Stimulated activated naive B cell treated with anti-CD40 and anti-IgM and Interleukin-4, amounts not matched to agents 10 μg/mL and 1 μg/mL and 100 μg/mL, for 72 hours (primary cell): ENCODE results near the gene MYH11.
A peak's percentile ranks its signal among the peaks of the same experiment; 100 is the strongest.
"Not testable (repeated sequence)": the region's sequence is repeated elsewhere in the genome, so short reads cannot be mapped to it uniquely, and the experiment has no call there.

ENCODE experiments used
- ATAC-seq, 2 donors: fragments of 150-1000 bp; cut with Tn5 transposase; replicated peaks; 2 replicates each; pipeline ENCODE4 v1.10.0; 2021; ENCODE audit warnings: moderate library complexity in 1 of 2
- DNase-seq: peaks from one replicate; pipeline ENCODE4 v3.0.0; 2021
- H3K27ac Mint-ChIP-seq: one replicate; pipeline ENCODE4 v1.8.0; 2022; ENCODE audit warnings: mild to moderate bottlenecking, mixed read lengths
- H3K27me3 Mint-ChIP-seq, 2 donors: one replicate each; pipeline ENCODE4 v1.8.0; 2022; ENCODE audit warnings: mixed read lengths in 2 of 2
- H3K36me3 Mint-ChIP-seq, 2 donors: one replicate each; pipeline ENCODE4 v1.8.0; 2022; ENCODE audit warnings: mixed read lengths in 2 of 2, mild to moderate bottlenecking in 1 of 2
- H3K4me1 Mint-ChIP-seq, 2 donors: one replicate each; pipeline ENCODE4 v1.8.0; 2022; ENCODE audit warnings: mixed read lengths in 2 of 2, mild to moderate bottlenecking in 1 of 2
- H3K4me3 Mint-ChIP-seq, 2 donors: one replicate each; pipeline ENCODE4 v1.8.0; 2022; ENCODE audit warnings: mild to moderate bottlenecking in 2 of 2, mixed read lengths in 2 of 2, moderate library complexity in 1 of 2
- H3K9me3 Mint-ChIP-seq, 2 donors: one replicate each; pipeline ENCODE4 v1.8.0; 2022; ENCODE audit warnings: mixed read lengths in 2 of 2, mild to moderate bottlenecking in 1 of 2

The MYH11 gene

GRCh38 chr16:15839204-15839603, 17.6 kb downstream of the MYH11 start:
- not testable (repeated sequence) for ATAC-seq, H3K27ac Mint-ChIP-seq, H3K27me3 Mint-ChIP-seq, H3K4me1 Mint-ChIP-seq, DNase-seq, H3K4me3 Mint-ChIP-seq, H3K9me3 Mint-ChIP-seq, H3K36me3 Mint-ChIP-seq

GRCh38 chr16:15837761-15838160, 19.1 kb downstream of the MYH11 start:
- peaks cover 0 to 9% of the 10 kb centered on the region in 2 donors for H3K27me3 Mint-ChIP-seq
- peaks cover 0 to 5% of the 10 kb centered on the region in 2 donors for H3K4me1 Mint-ChIP-seq
- ATAC-seq, result no peak
- H3K36me3 Mint-ChIP-seq, result no peaks in the 10 kb centered on the region
- H3K9me3 Mint-ChIP-seq, result no peaks in the 10 kb centered on the region
- no peak overlapping the region for H3K4me3 Mint-ChIP-seq
- DNase-seq, result no peak
- H3K27ac Mint-ChIP-seq, result no peak overlapping the region

- Mint-ChIP-seq H3K4me3 (no peak overlapping the region), H3K36me3 (no peaks in the 10 kb centered on the region), H3K9me3 (no peaks in the 10 kb centered on the region), H3K4me1 (peaks cover under 1 to 5% of the 10 kb centered on the region in 2 donors), H3K27ac (no peak overlapping the region), H3K27me3 (peaks cover 0 to 9% of the 10 kb centered on the region in 2 donors)
- DNase-seq (no peak), ATAC-seq (no peak)
Measured at GRCh38 chr16:15836965-15837611, 19.7 kb downstream of the MYH11 start.

GRCh38 chr16:15836074-15836473, 20.8 kb downstream of the MYH11 start:
- Mint-ChIP-seq H3K4me3 (no peak overlapping the region), H3K4me1 (peaks cover 8 to 11% of the 10 kb centered on the region in 2 donors), H3K27ac (no peak overlapping the region), H3K27me3 (peaks cover 0 to 9% of the 10 kb centered on the region in 2 donors), H3K36me3 (no peaks in the 10 kb centered on the region), H3K9me3 (no peaks in the 10 kb centered on the region)
- ATAC-seq, result no peak
- no peak for DNase-seq

GRCh38 chr16:15835136-15835878, 21.5 kb downstream of the MYH11 start:
- peaks cover 0 to 9% of the 10 kb centered on the region in 2 donors for H3K27me3 Mint-ChIP-seq
- no peak overlapping the region for H3K27ac Mint-ChIP-seq
- H3K9me3 Mint-ChIP-seq, result no peaks in the 10 kb centered on the region
- DNase-seq (no peak), ATAC-seq (peak; percentile 68 to 76)
- no peak overlapping the region for H3K4me3 Mint-ChIP-seq
- peaks cover 9 to 17% of the 10 kb centered on the region in 2 donors for H3K4me1 Mint-ChIP-seq
- no peaks in the 10 kb centered on the region for H3K36me3 Mint-ChIP-seq

GRCh38 chr16:15834502-15834901, 22.3 kb downstream of the MYH11 start:
- no peak for ATAC-seq
- no peaks in the 10 kb centered on the region for H3K9me3 Mint-ChIP-seq
- DNase-seq, result no peak
- H3K27ac Mint-ChIP-seq, result peak overlapping the region; percentile 25
- no peak overlapping the region for H3K4me3 Mint-ChIP-seq
- H3K27me3 Mint-ChIP-seq, result peaks cover 0 to 9% of the 10 kb centered on the region in 2 donors
- peaks cover 11 to 20% of the 10 kb centered on the region in 2 donors for H3K4me1 Mint-ChIP-seq
- no peaks in the 10 kb centered on the region for H3K36me3 Mint-ChIP-seq

- ATAC-seq (no peak), DNase-seq (no peak)
- Mint-ChIP-seq H3K4me3 (no peak overlapping the region), H3K27ac (no peak overlapping the region), H3K4me1 (peaks cover 11 to 20% of the 10 kb centered on the region in 2 donors), H3K9me3 (no peaks in the 10 kb centered on the region), H3K27me3 (peaks cover 0 to 4% of the 10 kb centered on the region in 2 donors), H3K36me3 (no peaks in the 10 kb centered on the region)
Measured at GRCh38 chr16:15833541-15833940, 23.3 kb downstream of the MYH11 start.

GRCh38 chr16:15832241-15832640, 24.6 kb downstream of the MYH11 start:
- no peaks in the 10 kb centered on the region for H3K36me3 Mint-ChIP-seq
- no peak overlapping the region for H3K4me3 Mint-ChIP-seq
- no peak overlapping the region for H3K27ac Mint-ChIP-seq
- DNase-seq (no peak), ATAC-seq (no peak)
- no peaks in the 10 kb centered on the region for H3K27me3 Mint-ChIP-seq
- H3K4me1 Mint-ChIP-seq, result peaks cover 11 to 20% of the 10 kb centered on the region in 2 donors
- no peaks in the 10 kb centered on the region for H3K9me3 Mint-ChIP-seq

GRCh38 chr16:15830832-15831451, 25.9 kb downstream of the MYH11 start:
- Mint-ChIP-seq H3K4me3 (no peak overlapping the region), H3K9me3 (no peaks in the 10 kb centered on the region), H3K27ac (no peak overlapping the region), H3K27me3 (no peaks in the 10 kb centered on the region), H3K36me3 (no peaks in the 10 kb centered on the region), H3K4me1 (peaks cover 10 to 20% of the 10 kb centered on the region in 2 donors)
- DNase-seq, result no peak
- peak; percentile 79 to 80 for ATAC-seq

GRCh38 chr16:15829460-15829859, 27.4 kb downstream of the MYH11 start:
- H3K4me3 Mint-ChIP-seq, result no peak overlapping the region
- H3K27me3 Mint-ChIP-seq, result peaks cover 0 to 5% of the 10 kb centered on the region in 2 donors
- no peak for ATAC-seq
- H3K9me3 Mint-ChIP-seq, result no peaks in the 10 kb centered on the region
- H3K27ac Mint-ChIP-seq, result no peak overlapping the region
- peaks cover 6 to 20% of the 10 kb centered on the region in 2 donors for H3K4me1 Mint-ChIP-seq
- no peak for DNase-seq
- H3K36me3 Mint-ChIP-seq, result no peaks in the 10 kb centered on the region

- H3K9me3 Mint-ChIP-seq, result no peaks in the 10 kb centered on the region
- no peak overlapping the region for H3K4me3 Mint-ChIP-seq
- no peaks in the 10 kb centered on the region for H3K36me3 Mint-ChIP-seq
- ATAC-seq (no peak), DNase-seq (no peak)
- peaks cover 6 to 20% of the 10 kb centered on the region in 2 donors for H3K4me1 Mint-ChIP-seq
- no peak overlapping the region for H3K27ac Mint-ChIP-seq
- peaks cover 9 to 11% of the 10 kb centered on the region in 2 donors for H3K27me3 Mint-ChIP-seq
Measured at GRCh38 chr16:15827709-15828343, 29.0 kb downstream of the MYH11 start.

- Mint-ChIP-seq H3K4me1 (peaks cover 6 to 20% of the 10 kb centered on the region in 2 donors), H3K27me3 (peaks cover 9 to 11% of the 10 kb centered on the region in 2 donors), H3K9me3 (no peaks in the 10 kb centered on the region), H3K27ac (no peak overlapping the region), H3K36me3 (no peaks in the 10 kb centered on the region), H3K4me3 (no peak overlapping the region)
- ATAC-seq, result no peak
- no peak for DNase-seq
Measured at GRCh38 chr16:15827299-15827698, 29.5 kb downstream of the MYH11 start.

- H3K4me3 Mint-ChIP-seq, result no peak overlapping the region
- peaks cover 9 to 11% of the 10 kb centered on the region in 2 donors for H3K27me3 Mint-ChIP-seq
- DNase-seq (no peak), ATAC-seq (no peak)
- no peaks in the 10 kb centered on the region for H3K36me3 Mint-ChIP-seq
- no peak overlapping the region for H3K27ac Mint-ChIP-seq
- H3K4me1 Mint-ChIP-seq, result peaks cover 3 to 8% of the 10 kb centered on the region in 2 donors
- no peaks in the 10 kb centered on the region for H3K9me3 Mint-ChIP-seq
Measured at GRCh38 chr16:15825750-15826305, 31.0 kb downstream of the MYH11 start.

- Mint-ChIP-seq H3K36me3 (no peaks in the 10 kb centered on the region), H3K9me3 (no peaks in the 10 kb centered on the region), H3K27me3 (peaks cover 11 to 13% of the 10 kb centered on the region in 2 donors), H3K4me3 (no peak overlapping the region), H3K4me1 (no peaks in the 10 kb centered on the region), H3K27ac (no peak overlapping the region)
- ATAC-seq (no peak), DNase-seq (no peak)
Measured at GRCh38 chr16:15822957-15823356, 33.9 kb downstream of the MYH11 start.
